Activated CD4-positive, alpha-beta T cell treated with anti-CD3 and anti-CD28 coated beads, Interleukin-2, amount 10 ng/mL, durations not matched to agents 24 days and 14 days (primary cell): ENCODE results near the gene B4GAT1. TPM values are rescaled to one million over a fixed set of nuclear protein-coding genes. Genes with fewer than 3 reads are reported as not detected.
"Not testable (repeated sequence)": the region's sequence is repeated elsewhere in the genome, so short reads cannot be mapped to it uniquely, and the experiment has no call there.

Experiments
- DNase-seq: peaks from one replicate; pipeline ENCODE4 v3.0.0; 2022
- H3K27ac Mint-ChIP-seq: one replicate; pipeline ENCODE4 v1.8.0; 2022; ENCODE audit warnings: mild to moderate bottlenecking, mixed read lengths
- H3K27me3 Mint-ChIP-seq: one replicate; pipeline ENCODE4 v1.8.0; 2022; ENCODE audit warnings: mixed read lengths
- H3K36me3 Mint-ChIP-seq: one replicate; pipeline ENCODE4 v1.8.0; 2022; ENCODE audit warnings: low read depth, mild to moderate bottlenecking, mixed read lengths
- H3K4me1 Mint-ChIP-seq: one replicate; pipeline ENCODE4 v1.8.0; 2021; ENCODE audit warnings: mixed read lengths
- H3K4me3 Mint-ChIP-seq: one replicate; pipeline ENCODE4 v1.8.0; 2022; ENCODE audit warnings: mild to moderate bottlenecking, moderate library complexity, mixed read lengths
- H3K9me3 Mint-ChIP-seq: one replicate; pipeline ENCODE4 v1.8.0; 2021; ENCODE audit warnings: mixed read lengths
- intact Hi-C: fragments of 100-400 bp; cut with micrococcal nuclease; formaldehyde crosslinking; loops from one replicate; pipeline ENCODE4 v1.15.1; 2023
- total RNA-seq: library from RNA; stranded (reverse); gene quantifications from 2 replicates; pipeline ENCODE4 v1.2.3, GENCODE V29; 2022

The B4GAT1 gene
- total RNA-seq, 1 donor from 2014 or later = 11.1 TPM

GRCh38 chr11:66328031-66328301 is 19.5 kb downstream of the B4GAT1 start:
- Mint-ChIP-seq H3K9me3 (no peaks in the 10 kb centered on the region), H3K4me1 (peaks cover 37% of the 10 kb centered on the region), H3K36me3 (no peaks in the 10 kb centered on the region), H3K27me3 (no peaks in the 10 kb centered on the region), H3K27ac (peak overlapping the region; percentile 72), H3K4me3 (peak overlapping the region; percentile 34)
- peak; percentile 73 for DNase-seq
- intact Hi-C loops = loop anchor here (1.0 kb wide), 3 partner anchors 16 to 106 kb away; partner anchors contain the start of gene YIF1A

GRCh38 chr11:66327171-66328030 is 20.0 kb downstream of the B4GAT1 start:
- intact Hi-C loops = loop anchor here (1.0 kb wide), 3 partner anchors 15 to 105 kb away; partner anchors contain the start of gene YIF1A
- Mint-ChIP-seq H3K4me3 (peak overlapping the region; percentile 15), H3K9me3 (no peaks in the 10 kb centered on the region), H3K4me1 (peaks cover 37% of the 10 kb centered on the region), H3K36me3 (no peaks in the 10 kb centered on the region), H3K27me3 (no peaks in the 10 kb centered on the region), H3K27ac (peak overlapping the region; percentile 72)
- no peak for DNase-seq

GRCh38 chr11:66326261-66327111 is 20.9 kb downstream of the B4GAT1 start:
- DNase-seq = peak; percentile 86
- Mint-ChIP-seq H3K27me3 (no peaks in the 10 kb centered on the region), H3K36me3 (no peaks in the 10 kb centered on the region), H3K27ac (peak overlapping the region; percentile 83), H3K4me3 (peak overlapping the region; percentile 48), H3K4me1 (peaks cover 37% of the 10 kb centered on the region), H3K9me3 (no peaks in the 10 kb centered on the region)
- intact Hi-C loops = no loop called here

GRCh38 chr11:66325263-66325671 is 22.2 kb downstream of the B4GAT1 start:
- Mint-ChIP-seq H3K9me3 (no peaks in the 10 kb centered on the region), H3K4me1 (peaks cover 37% of the 10 kb centered on the region), H3K4me3 (no peak overlapping the region), H3K27me3 (no peaks in the 10 kb centered on the region), H3K36me3 (no peaks in the 10 kb centered on the region), H3K27ac (no peak overlapping the region)
- no peak for DNase-seq
- intact Hi-C loops = no loop called here

- no peak for DNase-seq
- Mint-ChIP-seq H3K36me3 (no peaks in the 10 kb centered on the region), H3K4me3 (no peak overlapping the region), H3K9me3 (no peaks in the 10 kb centered on the region), H3K27ac (no peak overlapping the region), H3K27me3 (no peaks in the 10 kb centered on the region), H3K4me1 (peaks cover 39% of the 10 kb centered on the region)
- intact Hi-C loops = no loop called here
Observed at GRCh38 chr11:66324664-66325063, 22.8 kb downstream of the B4GAT1 start.

- Mint-ChIP-seq H3K36me3 (no peaks in the 10 kb centered on the region), H3K4me3 (no peak overlapping the region), H3K9me3 (no peaks in the 10 kb centered on the region), H3K4me1 (peaks cover 45% of the 10 kb centered on the region), H3K27me3 (no peaks in the 10 kb centered on the region), H3K27ac (no peak overlapping the region)
- DNase-seq = no peak
- intact Hi-C loops = no loop called here
Observed at GRCh38 chr11:66323684-66324083, 23.7 kb downstream of the B4GAT1 start.

DNA sequence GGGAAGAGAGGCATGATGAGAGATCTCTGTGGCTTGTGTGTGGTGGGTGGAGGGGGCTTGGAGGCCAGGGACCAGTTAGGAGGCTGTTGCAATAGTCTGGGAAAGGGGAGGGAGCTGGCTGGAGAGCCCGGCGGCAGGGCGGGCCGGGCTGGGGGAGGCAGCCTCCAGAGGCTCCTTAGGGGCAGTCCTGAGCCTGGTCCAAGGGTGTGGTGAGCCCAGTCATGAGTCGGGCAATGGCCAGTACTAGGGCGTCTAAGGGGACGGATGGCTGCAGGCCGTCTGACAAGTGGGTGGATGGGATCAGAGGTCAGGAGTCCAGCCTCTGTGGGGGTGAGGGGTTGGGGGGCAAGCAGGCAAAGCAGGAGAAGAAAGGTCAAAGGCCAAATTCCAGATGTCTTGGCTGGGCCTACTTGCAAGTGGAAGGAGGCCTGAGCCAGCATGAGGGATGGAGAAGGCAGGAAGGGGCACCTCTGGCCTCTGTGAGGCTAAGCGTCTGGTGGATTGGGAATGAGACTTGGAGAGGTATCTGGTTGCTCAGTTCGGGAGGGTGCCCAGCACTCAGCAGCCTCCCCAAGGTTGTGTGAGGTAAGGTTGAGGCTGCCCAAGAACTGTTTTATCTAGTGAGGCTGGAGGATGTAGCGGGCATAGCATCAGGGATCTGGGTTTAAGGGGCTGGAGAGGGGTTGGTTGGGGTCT is 24.5 kb downstream of the B4GAT1 start:
- intact Hi-C loops = no loop called here
- Mint-ChIP-seq H3K27ac (no peak overlapping the region), H3K4me1 (peaks cover 45% of the 10 kb centered on the region), H3K9me3 (no peaks in the 10 kb centered on the region), H3K27me3 (no peaks in the 10 kb centered on the region), H3K4me3 (no peak overlapping the region), H3K36me3 (no peaks in the 10 kb centered on the region)
- no peak for DNase-seq

DNA sequence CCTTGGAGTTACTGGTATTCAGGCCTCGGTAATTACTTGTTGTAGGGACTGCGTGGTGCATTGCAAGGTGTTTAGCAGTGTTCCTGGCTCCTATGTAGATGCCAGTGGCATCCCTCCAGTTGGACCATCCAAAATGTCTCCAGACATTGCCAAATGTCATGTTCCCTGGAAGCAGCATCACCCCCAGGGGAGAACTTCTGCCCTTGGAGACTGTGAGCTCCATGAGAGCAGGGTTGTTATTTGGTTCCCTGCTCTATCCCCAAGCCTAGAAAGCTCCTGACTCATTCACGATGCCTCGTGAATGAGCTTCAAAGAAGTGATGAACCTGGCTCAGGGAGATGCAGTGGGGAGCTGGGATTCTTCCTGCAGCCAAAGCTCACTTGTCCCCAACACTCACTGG is 25.8 kb downstream of the B4GAT1 start:
- no peak overlapping the region for H3K4me3 Mint-ChIP-seq

DNA sequence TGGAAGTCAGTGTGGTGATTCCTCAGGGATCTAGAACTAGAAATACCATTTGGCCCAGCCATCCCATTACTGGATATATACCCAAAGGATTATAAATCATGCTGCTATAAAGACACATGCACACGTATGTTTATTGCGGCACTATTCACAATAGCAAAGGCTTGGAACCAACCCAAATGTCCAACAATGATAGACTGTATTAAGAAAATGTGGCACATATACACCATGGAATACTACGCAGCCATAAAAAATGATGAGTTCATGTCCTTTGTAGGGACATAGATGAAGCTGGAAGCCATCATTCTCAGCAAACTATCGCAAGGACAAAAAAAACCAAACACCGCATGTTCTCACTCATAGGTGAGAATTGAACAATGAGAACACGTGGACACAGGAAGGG is 26.7 kb downstream of the B4GAT1 start:
- H3K9me3 Mint-ChIP-seq, H3K27me3 Mint-ChIP-seq, H3K27ac Mint-ChIP-seq, H3K36me3 Mint-ChIP-seq, DNase-seq, H3K4me3 Mint-ChIP-seq, intact Hi-C loops: not testable (repeated sequence)
- peaks cover 34% of the 10 kb centered on the region for H3K4me1 Mint-ChIP-seq

More for the DNA sequence above, 25.8 kb downstream of the B4GAT1 start:
- intact Hi-C loops = no loop called here
- no peaks in the 10 kb centered on the region for H3K36me3 Mint-ChIP-seq
- no peaks in the 10 kb centered on the region for H3K9me3 Mint-ChIP-seq
- H3K27ac Mint-ChIP-seq = no peak overlapping the region
- no peaks in the 10 kb centered on the region for H3K27me3 Mint-ChIP-seq
- no peak for DNase-seq
- H3K4me1 Mint-ChIP-seq = peaks cover 41% of the 10 kb centered on the region

- H3K9me3 Mint-ChIP-seq, H3K27me3 Mint-ChIP-seq, H3K27ac Mint-ChIP-seq, H3K36me3 Mint-ChIP-seq, DNase-seq, intact Hi-C loops, H3K4me3 Mint-ChIP-seq: not testable (repeated sequence)
- H3K4me1 Mint-ChIP-seq = peaks cover 34% of the 10 kb centered on the region
Observed at GRCh38 chr11:66320289-66320688, 27.1 kb downstream of the B4GAT1 start.

DNA sequence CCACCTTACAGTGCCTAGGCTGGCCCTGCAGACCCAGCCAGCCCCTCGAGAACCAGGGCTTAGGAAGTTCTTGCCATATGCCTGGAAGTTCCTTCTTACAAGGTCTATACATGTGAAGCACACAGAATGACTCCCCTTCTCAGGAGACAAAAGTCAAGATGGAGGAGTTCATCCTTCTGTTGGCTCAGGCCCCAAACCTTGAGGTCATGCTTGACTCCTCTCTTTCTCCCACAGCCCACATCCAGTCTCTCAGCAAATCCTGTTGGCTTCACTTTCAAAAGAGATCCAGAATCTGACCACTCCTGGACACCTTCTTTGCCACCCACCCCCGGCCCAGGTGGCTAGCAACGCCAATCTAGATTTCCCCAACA is 28.8 kb downstream of the B4GAT1 start:
- Mint-ChIP-seq H3K9me3 (no peaks in the 10 kb centered on the region), H3K4me1 (peaks cover 35% of the 10 kb centered on the region), H3K27ac (peak overlapping the region; percentile 34), H3K4me3 (peak overlapping the region; percentile 41), H3K36me3 (no peaks in the 10 kb centered on the region), H3K27me3 (peaks cover 3% of the 10 kb centered on the region)
- intact Hi-C loops = no loop called here
- DNase-seq = no peak

DNA sequence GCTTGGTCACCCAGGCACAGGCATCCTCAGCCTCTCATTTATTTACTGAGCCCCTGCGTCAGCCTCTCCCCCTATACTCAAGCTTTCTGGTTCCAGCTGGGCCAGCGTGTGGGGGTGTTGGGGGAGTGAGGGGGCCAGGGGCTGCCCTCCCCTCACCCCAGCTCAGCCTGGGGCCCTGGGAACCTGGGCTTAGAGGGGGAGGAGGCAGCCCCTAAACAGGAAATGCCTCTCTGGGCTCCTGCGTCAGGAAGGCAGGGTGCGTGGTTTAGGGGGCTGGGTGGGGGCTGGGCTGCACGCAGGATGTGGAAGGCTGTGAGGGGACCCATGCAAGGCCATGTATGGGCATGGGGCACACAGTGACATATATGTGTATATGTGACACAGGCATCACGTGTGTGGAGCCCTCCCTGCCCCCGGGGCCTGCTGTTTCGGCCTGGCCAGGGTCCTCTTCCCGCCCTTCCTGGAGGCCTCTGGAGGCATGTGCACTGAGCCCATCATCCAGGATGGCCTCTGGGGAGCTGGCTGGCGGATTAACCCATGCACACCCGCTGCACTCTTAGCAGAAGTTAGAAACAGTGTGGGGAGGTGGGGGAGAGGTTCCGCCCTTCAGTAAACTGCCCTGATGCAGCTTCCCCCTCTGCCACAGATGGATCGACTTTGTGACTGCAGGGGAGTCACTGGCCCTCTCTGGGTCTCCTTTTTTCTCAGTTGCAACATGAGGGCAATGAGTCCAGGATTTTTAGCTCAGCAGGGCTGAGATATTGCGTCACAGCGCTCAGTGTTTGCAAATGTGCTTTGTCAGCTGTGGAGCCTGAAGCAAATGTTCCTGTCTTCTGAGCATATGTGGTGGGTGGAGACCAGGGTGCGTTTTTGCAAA is 29.5 kb downstream of the B4GAT1 start:
- peak overlapping the region; percentile 63 for H3K27ac Mint-ChIP-seq
- peak overlapping the region; percentile 41 for H3K4me3 Mint-ChIP-seq
- no peaks in the 10 kb centered on the region for H3K36me3 Mint-ChIP-seq
- intact Hi-C loops = no loop called here
- no peaks in the 10 kb centered on the region for H3K9me3 Mint-ChIP-seq
- H3K27me3 Mint-ChIP-seq = peaks cover 3% of the 10 kb centered on the region
- peaks cover 35% of the 10 kb centered on the region for H3K4me1 Mint-ChIP-seq
- DNase-seq = peak; percentile 77

- no peaks in the 10 kb centered on the region for H3K36me3 Mint-ChIP-seq
- H3K27ac Mint-ChIP-seq = peak overlapping the region; percentile 62
- intact Hi-C loops = no loop called here
- DNase-seq = no peak
- no peaks in the 10 kb centered on the region for H3K9me3 Mint-ChIP-seq
- H3K4me1 Mint-ChIP-seq = peaks cover 36% of the 10 kb centered on the region
- H3K27me3 Mint-ChIP-seq = peaks cover 3% of the 10 kb centered on the region
- H3K4me3 Mint-ChIP-seq = peak overlapping the region; percentile 41
Observed at GRCh38 chr11:66317322-66317722, 30.1 kb downstream of the B4GAT1 start.
